ENCODE measurements around the gene HOXD9. TPM values are rescaled to one million over a fixed set of nuclear protein-coding genes. Genes with fewer than 3 reads are reported as not detected.

The HOXD9 gene
- total RNA-seq, 4 donors from 2014 or later, result 3.8 to 78.1 (median 46.4) TPM

DNA sequence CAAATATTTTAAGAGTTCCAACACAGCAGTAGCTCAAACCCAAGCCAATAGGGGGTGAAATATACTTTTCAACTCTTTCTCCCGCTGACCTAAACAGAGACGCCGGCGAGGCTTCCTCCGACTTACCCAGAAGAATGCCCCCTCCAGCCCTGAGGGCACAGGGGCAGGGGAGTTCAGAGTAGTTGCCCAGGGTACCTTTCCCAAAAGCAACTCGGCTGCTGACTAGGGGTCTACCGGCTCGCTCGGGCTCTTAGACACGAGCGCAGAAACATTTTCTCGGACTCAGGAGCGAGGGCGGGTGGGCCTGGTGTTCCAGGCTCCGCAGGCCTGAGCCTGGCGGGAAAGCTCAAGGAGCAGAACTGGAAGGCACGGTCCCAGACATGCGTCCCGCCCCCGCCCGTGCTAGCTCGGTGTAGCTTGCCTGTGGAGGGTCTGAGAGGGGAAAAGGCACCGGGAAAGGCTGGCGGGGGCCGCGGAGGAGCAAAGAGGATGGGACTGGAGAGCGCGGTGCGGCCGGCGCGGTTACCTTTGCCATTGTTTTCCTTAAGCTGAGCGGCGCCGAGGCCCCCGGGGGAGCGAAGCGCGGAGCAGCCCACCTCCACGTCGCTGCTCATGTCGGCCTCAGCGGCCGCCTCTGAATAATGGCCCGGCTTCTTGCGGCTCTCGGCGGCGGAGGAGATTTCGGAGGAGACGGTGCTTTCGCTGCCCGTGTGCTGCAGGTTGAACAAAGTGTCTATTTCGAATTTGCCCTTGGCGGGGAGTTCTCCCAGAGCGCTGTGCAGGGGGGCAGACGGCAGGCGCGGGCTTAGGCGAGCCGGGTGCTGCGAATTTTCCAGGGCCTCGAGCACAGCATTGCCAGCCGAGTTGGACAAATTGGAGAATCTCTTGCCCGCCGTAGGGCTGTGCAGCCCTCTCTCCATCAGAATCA, 39.4 kb upstream of the HOXD9 start:
- no peak for DNase-seq
- Histone ChIP-seq H3K36me3 (no peaks in the 10 kb centered on the region), H3K4me1 (peaks cover 0 to 11% of the 10 kb centered on the region in 2 donors), H3K4me3 (no peak overlapping the region), H3K27ac (no peak overlapping the region), H3K9me3 (no peaks in the 10 kb centered on the region), H3K27me3 (peaks cover 72 to 91% of the 10 kb centered on the region in 2 donors)
- intact Hi-C loops (cut with DNase I; ENCODE audit: low total_unique reads), result loop anchor here (10.0 kb wide), 1 partner anchor 398 kb away; no protein-coding TSS in a partner anchor
- TF ChIP-seq POLR2A (IDR thresholded peaks at IDR 0.05), result no peak
- TF ChIP-seq, protein P1, sequence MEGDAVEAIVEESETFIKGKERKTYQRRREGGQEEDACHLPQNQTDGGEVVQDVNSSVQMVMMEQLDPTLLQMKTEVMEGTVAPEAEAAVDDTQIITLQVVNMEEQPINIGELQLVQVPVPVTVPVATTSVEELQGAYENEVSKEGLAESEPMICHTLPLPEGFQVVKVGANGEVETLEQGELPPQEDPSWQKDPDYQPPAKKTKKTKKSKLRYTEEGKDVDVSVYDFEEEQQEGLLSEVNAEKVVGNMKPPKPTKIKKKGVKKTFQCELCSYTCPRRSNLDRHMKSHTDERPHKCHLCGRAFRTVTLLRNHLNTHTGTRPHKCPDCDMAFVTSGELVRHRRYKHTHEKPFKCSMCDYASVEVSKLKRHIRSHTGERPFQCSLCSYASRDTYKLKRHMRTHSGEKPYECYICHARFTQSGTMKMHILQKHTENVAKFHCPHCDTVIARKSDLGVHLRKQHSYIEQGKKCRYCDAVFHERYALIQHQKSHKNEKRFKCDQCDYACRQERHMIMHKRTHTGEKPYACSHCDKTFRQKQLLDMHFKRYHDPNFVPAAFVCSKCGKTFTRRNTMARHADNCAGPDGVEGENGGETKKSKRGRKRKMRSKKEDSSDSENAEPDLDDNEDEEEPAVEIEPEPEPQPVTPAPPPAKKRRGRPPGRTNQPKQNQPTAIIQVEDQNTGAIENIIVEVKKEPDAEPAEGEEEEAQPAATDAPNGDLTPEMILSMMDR (IDR thresholded peaks at IDR 0.05), result no peak

DNA sequence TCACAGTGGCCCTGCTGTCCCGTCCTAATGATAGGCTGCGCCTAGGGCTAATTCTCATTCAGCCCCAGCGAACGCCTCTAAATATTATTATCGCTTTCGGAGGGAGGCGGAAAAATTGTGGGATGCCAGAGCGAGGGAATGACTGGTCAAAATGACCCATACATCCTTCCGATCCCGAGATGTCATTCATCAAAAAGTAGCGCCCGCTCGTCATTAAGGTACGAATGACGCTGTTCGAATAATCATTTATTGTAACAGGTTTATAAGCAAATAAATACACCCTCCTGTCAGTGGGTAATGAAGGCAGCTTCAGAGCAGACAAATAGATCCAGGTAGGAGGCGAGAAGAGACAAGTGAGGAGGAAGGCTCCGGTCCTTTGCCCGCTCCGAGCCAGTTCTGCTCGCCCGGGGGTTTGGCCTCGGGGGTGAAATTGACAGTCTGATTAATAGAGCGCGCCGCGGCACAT, 38.7 kb upstream of the HOXD9 start, which contains the start of gene EVX2:
TSS of gene EVX2 (minus strand) at position 167 of the 466 bp plus-strand sequence. CDS start 186 bp downstream, outside the sequence.
- Histone ChIP-seq H3K27me3 (peaks cover 69 to 88% of the 10 kb centered on the region in 2 donors), H3K36me3 (no peaks in the 10 kb centered on the region), H3K27ac (no peak within 1 kb of the TSS), H3K9me3 (no peaks in the 10 kb centered on the region), H3K4me1 (peaks cover 0 to 11% of the 10 kb centered on the region in 2 donors), H3K4me3 (no peak within 1 kb of the TSS)
- intact Hi-C loops (cut with DNase I; ENCODE audit: low total_unique reads), result loop anchor here (10.0 kb wide), 1 partner anchor 399 kb away; no protein-coding TSS in a partner anchor
- DNase-seq, result no peak
- TF ChIP-seq, protein P1 (IDR thresholded peaks at IDR 0.05), result no peak
- no peak for TF ChIP-seq POLR2A (IDR thresholded peaks at IDR 0.05)

DNA sequence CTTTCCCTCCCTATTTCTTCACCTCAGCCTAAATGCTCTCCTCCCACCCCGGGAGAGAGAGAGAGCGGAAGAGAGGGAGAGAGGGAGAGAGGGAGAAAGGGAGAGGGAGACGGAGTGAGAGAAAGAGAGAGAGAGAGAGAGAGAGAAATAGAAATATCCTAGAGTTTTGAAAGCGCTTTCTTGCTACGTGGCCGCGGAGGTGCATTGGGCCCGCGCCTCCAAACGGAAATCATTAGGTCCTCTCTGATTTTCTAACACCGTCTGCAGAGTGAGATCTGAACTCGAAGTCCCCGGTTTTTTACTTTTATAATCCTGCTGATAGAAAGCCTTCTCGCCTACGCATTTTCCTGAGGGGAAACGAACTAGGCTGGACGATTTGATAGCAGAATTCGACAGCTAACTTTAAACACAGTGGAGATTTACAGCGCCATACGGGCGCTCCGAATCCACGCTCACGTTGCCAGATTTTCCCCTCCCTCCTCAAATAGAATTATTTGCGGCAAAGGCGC, 37.9 kb upstream of the HOXD9 start:
- Histone ChIP-seq H3K9me3 (no peaks in the 10 kb centered on the region), H3K27me3 (peaks cover 64 to 88% of the 10 kb centered on the region in 2 donors), H3K27ac (no peak overlapping the region), H3K36me3 (no peaks in the 10 kb centered on the region), H3K4me1 (peaks cover 0 to 10% of the 10 kb centered on the region in 2 donors), H3K4me3 (no peak overlapping the region)
- intact Hi-C loops (cut with DNase I; ENCODE audit: low total_unique reads), result loop anchor here (10.0 kb wide), 1 partner anchor 400 kb away; no protein-coding TSS in a partner anchor
- TF ChIP-seq, protein P1 (IDR thresholded peaks at IDR 0.05), result no peak
- no peak for TF ChIP-seq POLR2A (IDR thresholded peaks at IDR 0.05)
- no peak for DNase-seq

DNA sequence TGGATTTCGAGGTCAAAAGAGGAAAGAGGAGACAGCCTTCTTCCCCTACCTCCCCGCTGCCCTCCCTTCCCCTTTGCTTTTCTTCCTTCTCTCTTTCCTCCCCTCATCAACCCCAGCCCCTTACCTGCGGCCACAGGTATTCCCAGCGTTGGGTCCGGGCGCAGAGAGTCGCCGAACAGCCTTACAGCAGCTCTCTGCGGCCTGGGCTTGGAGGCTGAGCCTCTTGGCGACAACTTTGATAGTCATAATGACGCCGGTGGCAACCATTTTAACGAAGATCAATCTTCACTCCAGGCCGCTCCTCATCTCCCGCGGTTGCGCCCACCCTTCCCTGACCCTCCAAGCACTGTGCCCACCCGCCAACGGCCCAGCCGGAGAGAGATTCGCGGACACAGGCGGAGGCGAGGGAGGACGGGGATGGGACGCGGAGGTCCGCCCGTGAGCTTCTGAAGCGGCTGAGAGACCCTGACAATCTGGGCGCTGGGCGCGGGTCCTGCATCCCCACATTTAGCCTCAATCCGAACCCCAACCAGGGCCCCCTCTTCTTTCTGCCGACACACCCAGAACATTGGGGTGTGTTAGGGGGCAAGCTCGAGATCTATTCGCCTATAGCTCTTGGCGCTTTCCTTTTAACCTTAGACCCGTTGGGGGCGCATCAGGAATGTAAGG, 37.3 kb upstream of the HOXD9 start:
- Histone ChIP-seq H3K27me3 (peaks cover 64 to 92% of the 10 kb centered on the region in 2 donors), H3K27ac (no peak overlapping the region), H3K4me3 (no peak overlapping the region), H3K4me1 (peaks cover 0 to 6% of the 10 kb centered on the region in 2 donors), H3K9me3 (no peaks in the 10 kb centered on the region), H3K36me3 (no peaks in the 10 kb centered on the region)
- intact Hi-C loops (cut with DNase I; ENCODE audit: low total_unique reads), result loop anchor here (10.0 kb wide), 1 partner anchor 400 kb away; no protein-coding TSS in a partner anchor
- DNase-seq, result no peak
- TF ChIP-seq, protein P1 (IDR thresholded peaks at IDR 0.05), result no peak
- TF ChIP-seq POLR2A (IDR thresholded peaks at IDR 0.05), result no peak
